ENCODE measurements around the gene EPHB4.
"Not testable (repeated sequence)": the region's sequence is repeated elsewhere in the genome, so short reads cannot be mapped to it uniquely, and the experiment has no call there.

The EPHB4 gene

DNA sequence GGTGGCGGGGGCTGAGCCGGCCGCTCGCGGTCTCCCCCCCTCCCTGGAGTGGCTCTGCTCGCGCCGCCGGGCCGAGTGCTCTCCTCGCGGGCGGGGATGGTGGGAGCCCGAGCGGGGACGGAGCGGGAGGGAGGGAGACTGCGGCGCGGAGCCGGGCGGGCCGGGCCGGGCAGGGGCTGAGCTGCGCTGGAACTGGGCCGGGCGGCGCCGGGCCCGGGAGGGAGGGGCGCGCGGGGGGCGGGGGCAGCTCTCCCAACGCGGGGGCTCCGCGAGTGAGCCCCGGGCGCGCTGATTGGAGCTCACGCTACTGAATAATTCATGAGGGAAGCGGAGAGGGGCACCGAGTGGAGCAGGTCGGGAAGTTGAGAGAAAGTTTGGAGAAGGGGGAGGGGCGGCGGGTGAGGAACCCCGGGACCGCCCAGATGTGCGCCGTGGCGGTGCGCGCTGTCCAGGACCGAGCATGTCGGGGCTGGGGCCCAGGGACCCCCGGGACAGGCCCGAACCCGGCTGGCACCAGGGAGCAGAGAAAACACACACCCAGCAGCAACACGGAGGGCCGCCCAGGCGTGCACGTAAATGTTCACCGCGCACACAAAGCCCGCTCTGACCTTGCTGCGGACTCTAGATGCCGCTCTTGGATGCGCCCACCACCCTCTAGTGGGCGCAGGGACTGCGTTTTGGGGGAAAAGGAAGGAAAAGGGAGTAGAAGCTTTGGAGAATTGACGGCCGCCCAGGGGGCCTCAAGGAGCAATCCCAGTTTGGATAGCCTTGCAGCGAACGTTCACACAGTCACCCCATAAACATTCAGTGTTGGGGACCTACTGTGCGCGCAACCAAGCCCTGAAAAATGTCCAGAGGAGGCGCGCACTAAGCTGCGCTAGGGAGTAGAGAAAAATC lies at the start of gene EPHB4:
Gene EPHB4, minus strand, starts transcription at position 194 of the 897 bp plus-strand sequence. CDS start 493 bp downstream, outside the sequence.
- peak; percentile 78 for DNase-seq

DNA sequence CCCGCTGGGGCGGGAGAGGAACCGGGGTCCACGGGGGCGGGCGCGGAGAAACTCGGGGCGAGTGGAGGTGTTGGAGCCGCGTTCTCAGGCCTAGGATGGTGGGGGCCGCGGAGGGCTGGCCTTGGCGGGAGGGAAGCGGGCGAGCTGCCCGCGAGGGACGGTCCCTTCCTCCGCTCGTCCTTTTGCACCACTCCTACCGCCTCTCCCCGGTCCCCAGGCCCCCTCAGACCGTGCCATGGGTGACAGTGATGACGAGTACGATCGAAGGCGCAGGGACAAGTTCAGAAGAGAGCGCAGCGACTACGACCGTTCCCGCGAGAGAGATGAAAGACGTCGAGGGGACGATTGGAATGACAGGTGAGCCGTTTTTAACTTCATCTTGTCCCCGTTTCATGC lies 48.0 kb upstream of the EPHB4 start:
- peak; percentile 51 for DNase-seq

DNA sequence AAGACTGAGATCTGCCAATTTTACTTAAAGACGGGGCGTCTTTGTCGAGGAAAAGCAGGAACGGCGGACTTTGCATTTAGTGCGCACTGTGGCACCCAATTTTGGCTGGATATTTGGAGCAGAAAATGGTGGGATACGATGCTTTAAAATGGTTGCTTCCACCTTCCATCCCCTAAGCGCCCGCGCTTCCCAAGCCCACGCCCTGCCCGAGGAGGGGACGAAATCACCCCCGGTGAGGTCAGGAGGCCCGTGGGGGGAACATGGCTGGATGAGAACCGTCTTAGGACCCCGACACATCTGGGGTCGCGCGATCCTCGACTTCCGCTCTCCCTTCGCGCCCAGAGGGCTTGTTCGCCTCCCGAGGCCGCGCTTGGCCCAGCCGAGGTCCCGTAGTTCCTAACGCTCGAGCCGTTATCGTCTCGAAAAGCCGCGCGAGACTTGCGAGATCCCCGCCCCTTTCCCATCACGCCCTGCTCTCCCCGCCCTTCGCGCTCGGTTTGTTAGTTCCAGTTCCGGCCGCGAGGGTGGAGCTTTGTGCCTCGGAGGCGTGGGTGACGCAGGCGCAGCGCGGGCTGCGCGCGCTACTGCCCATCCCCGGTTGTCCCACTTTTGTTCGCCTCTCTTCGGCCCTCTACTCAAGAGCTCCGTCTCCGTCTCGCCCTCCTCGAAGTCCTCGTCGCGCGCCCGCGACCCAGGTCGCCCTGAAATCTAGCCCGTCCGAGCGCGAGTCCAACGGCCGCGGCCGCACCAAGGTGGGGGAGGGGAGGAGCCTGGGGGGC lies 47.4 kb upstream of the EPHB4 start, which contains the start of gene SRRT:
Gene SRRT, plus strand, starts transcription at position 527 of the 779 bp plus-strand sequence. CDS start 488 bp downstream, outside the sequence.
- DNase-seq, result peak; percentile 100

DNA sequence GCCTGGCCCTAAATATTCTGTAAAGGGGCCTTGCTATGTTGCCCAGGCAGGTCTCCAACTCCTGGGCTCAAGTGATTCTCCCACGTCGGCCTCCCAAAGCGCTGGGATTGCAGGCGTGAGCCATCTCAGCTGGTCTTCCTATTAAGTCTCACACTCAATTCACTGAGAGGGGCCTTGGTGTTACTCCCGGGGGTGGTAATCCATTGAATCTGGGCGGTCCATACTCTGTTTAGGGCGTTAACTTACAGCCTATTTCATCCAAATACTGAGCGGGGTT lies 46.9 kb upstream of the EPHB4 start:
- no peak for DNase-seq

DNA sequence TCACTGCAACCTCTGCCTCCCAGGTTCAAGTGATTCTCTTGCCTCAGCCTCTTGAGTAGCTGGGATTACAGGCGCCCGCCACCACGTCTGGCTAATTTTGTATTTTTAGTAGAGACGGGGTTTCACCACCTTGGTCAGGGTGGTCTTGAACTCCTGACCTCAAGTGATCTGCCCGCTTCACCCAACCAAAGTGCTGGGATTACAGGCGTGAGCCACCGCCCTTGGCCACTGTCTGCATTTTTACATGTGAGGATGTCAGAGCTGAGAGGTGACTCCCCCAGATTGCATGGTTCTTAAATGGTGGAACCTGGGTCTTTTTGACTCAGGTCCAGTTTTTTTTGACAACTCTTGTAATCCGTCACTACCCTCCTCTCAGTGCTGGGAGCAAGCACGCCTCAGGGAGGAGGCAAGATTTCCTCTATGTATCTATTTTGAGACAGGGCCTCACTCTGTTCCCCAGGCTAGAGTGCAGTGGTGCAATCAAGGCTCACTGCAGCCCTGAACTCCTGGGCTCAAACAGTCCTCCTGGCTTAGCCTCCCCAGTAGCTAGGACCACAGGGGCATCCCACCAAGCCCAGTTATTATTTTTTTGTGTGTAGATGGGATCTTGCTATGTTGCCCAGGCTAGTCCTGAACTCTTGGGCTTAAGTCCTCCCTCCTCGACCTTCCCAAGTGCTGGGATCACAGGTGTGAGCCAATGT lies 46.4 kb upstream of the EPHB4 start:
- DNase-seq, result no peak

DNA sequence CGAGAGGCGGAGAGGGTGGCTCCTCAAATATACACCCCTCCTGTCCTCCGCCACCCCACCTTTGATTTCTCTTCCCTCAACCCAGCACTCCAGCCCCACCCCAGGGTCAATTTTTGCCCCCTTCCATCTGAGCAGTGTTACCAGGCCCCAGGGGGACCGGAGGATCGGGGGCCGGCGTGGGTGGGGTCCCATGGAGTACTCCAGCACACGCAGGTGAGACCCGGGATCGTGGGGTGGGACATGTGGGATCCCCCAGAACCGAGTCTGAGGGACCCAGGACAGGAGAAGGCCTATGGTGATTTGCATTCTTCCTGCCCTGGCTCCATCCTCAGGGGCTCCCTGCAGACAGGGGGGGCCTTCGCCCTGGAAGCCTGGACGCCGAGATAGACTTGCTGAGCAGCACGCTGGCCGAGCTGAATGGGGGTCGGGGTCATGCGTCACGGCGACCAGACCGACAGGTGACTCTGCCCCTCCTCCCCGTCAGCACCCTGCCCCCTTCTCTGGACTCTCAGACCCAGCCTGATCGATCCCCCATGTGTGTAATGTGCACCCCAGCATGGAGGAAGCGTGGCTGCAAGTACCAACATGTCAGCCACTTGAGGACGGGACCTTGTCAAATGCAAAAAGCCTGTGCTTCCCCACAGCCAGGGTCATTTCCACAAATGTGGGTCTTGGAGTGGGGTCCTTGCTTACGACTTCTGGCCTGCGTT lies 40.6 kb upstream of the EPHB4 start:
- no peak for DNase-seq

DNA sequence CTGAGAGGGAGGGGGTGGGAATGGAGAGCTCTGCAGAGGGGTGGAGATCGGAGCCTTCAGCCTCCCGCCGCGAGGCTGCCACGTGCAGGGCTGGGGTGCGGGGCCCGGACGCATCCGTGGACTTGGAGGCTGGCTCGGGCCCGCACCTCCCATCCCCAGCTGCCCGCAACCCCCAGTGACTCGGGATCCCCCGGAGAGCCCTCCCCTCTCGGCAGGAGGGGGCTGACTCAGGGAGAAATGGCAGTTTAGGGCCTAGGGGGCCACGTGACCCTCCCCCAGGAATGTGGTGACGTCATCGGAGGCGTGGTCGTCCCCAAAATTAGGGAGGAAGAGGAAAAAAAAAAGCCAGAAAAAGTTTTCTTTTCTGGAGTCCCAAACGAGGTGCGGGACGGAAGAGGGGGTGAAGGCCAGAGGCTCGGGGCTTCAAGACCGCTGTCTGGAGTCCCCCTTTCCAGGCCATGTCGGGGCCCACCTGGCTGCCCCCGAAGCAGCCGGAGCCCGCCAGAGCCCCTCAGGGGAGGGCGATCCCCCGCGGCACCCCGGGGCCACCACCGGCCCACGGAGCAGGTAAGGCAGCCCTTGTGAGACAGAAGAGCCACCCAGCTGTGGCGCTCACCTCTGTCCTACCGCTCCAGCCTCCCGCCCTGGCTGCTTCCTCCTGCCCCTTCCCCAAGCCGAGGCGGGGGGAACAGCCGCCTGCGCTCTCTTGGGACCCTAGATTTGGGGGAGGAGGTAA lies 39.9 kb upstream of the EPHB4 start, which contains the start of gene TRIP6:
Gene TRIP6, plus strand, starts transcription at position 348 of the 736 bp plus-strand sequence. Its CDS starts 111 bp downstream, at position 459.
- peak; percentile 66 for DNase-seq

DNA sequence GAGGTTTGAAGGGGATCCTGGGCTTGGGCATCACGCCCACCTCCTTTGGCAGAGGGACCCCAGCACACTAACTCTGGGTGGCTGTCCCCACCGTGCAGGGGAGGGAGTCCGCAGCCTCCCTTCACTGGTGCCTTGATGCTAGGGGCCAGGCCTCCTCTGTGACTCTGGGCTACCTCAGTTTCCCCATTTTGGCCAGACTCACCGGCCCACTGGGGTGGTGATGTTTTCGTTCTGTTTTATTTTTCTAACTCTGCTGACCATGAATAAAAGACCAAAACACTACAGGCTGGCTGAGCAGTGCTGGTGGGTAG lies 39.4 kb upstream of the EPHB4 start:
- no peak for DNase-seq

DNA sequence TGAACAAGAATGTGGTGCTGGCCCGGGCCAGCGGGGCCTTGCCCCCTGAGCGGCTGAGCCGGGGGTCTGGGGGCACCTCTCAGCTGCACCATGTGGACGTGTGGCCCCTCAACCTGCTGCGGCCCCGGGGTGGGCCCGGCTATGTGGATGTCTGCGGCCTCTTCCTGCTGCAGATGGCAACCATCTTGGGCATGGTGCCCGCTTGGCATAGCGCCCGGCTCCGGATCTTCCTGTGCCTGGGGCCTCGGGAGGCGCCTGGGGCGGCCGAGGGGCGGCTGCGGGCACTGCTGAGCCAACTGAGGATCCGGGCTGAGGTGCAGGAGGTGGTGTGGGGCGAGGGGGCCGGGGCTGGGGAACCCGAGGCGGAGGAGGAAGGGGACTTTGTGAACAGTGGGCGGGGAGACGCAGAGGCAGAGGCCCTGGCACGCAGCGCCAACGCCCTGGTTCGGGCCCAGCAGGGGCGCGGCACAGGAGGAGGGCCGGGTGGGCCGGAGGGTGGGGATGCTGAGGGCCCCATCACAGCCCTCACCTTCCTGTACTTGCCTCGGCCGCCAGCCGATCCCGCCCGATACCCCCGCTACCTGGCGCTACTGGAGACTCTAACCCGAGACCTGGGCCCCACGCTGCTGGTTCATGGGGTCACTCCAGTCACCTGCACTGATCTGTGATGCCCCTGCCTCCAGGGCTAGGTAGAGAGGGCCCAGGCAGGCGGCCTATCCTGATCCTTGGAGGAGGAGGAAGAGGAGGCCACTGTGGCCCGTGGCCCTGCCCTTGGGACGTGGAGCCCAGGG lies 38.8 kb upstream of the EPHB4 start:
- no peak for DNase-seq

DNA sequence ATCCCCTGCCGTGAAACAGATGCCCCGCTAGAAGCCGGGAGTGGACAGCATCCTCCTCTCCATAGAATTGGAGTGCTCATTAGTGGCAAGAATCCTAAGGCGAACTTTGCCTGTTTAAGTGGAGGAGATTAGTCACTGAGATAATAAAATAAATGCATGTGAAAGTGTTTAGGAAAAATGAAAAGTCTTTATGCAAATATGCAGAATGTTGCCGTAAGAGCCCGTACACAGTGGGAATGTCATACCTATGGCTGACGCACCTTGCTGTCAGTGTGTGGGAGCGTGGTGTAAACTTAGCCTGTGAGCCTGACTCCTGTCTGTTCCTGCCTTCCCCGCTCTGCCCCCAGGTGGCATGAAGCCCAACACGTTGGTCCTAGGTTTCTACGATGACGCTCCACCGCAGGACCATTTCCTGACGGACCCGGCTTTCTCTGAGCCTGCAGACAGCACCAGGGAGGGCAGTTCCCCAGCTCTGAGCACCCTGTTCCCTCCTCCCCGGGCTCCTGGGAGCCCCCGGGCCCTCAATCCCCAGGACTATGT lies 38.1 kb upstream of the EPHB4 start:
- DNase-seq, result no peak

DNA sequence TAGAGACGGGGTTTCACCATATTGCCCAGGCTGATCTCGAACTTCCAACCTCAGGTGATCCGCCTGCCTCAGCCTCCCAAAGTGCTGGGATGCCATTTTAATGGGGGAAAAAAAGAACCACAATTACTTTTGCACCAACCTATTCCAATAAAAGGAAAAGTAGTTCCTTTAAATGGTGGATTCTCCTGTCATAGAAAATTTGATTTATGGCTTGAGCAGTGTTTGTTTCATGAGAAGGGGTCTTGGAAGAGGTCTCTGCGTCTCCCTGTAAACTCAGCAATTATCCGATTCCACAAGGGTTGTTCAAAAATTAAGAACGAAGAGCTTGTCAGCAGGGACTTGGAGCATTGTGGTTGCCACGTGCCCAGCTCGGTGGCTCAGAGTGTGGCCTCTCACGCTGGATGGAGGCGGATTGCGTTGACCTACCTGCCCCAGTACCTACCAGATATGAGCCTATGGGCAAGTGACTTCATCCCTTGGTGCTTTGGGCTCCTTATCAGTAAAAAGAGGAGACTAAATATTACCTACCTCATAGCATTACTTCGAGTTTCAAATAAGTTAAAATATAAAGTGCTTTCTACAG lies 37.0 kb upstream of the EPHB4 start:
- DNase-seq, result no peak

DNA sequence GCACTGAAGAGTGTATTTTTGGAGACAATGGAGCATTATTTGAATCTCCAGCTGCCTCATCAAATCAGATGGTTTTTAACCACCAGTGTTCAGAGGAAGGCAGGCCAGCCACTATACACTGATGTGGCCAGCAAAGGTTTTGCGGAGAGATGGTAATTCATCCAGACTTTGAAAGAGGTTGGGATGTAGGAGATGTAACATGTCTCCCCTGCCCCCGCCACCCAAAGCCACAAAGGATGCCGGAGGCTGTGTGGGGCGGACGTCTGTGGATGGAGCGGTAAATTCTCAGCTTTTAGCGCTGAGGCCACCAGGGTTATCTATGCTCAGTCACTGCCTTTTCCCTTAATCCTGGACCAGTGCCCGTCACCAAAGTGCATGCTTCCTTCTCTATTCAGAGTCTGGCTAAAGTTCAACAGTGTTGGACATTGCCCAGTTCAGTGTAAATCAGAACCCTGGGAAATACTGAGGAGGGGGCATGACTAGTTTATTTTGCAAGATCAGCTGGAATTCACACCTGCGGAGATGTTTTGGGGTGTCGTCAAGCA lies 36.2 kb upstream of the EPHB4 start:
- DNase-seq, result no peak

DNA sequence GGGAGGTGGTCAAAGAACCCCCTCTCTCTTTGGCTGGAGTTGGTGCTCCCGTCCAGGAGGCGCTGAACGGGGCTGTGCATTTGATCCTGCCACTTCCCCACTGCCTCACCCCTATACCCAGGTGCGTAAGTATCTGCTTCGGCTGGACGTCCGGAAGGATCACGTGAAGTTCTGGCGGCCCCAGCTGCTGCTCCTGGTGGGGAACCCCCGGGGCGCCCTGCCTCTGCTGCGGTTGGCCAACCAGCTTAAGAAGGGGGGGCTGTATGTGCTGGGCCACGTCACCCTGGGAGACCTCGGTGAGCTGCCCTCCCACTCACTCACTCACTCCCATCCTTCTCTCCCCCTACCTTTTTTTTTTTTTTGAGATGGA lies 34.3 kb upstream of the EPHB4 start:
- no peak for DNase-seq

DNA sequence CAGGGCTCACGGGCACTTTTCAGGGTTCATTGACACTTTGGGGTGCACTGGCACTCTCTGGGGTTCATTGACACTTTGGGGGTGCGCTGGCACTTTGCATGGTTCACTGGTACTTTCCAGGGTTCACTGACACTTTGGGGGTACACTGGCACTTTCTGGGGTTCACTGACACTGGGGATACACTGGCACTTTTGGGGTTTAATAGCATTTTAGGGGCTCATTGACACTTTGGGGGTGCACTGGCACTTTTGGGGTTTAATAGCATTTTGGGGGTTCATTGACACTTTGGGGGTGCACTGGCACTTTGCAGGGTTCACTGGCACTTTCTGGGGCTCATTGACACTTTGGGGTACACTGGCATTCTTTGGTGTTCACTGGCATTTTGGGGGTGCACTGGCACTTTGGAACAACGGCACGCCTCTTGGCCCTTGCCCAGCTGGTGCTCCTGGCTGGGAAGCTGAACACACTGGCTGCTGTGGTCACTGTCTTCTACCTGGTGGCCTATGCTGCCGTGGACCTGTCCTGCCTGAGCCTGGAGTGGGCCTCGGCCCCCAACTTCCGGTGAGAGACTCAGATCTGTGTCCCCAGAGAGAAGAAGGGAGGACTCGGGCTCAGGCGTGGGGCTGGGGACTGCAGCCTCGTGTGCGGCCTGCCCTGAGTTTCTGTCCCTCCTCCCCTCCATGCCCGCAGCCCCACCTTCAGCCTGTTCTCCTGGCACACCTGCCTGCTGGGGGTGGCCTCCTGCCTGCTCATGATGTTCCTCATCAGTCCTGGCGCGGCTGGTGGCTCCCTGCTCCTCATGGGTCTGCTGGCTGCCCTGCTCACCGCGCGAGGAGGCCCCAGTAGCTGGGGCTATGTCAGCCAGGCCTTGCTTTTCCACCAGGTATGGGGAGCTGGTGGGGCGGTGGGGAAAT lies 33.6 kb upstream of the EPHB4 start:
- DNase-seq, result no peak

DNA sequence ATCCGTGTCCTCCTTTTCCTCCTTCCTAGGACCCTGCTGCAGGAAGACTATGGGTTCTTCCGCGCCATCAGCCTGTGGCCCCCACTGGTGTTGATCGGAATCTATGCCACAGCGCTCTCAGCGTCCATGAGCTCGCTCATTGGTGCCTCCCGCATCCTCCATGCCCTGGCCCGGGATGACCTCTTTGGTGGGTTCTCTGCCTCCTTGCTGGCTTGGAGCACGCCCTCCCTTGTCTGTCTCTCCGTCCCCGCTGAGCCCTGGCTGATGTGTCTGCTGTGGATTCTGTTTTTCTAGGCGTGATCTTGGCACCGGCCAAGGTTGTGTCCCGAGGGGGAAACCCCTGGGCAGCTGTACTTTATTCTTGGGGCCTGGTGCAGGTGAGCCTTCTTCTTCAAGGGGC lies 32.5 kb upstream of the EPHB4 start:
- no peak for DNase-seq

DNA sequence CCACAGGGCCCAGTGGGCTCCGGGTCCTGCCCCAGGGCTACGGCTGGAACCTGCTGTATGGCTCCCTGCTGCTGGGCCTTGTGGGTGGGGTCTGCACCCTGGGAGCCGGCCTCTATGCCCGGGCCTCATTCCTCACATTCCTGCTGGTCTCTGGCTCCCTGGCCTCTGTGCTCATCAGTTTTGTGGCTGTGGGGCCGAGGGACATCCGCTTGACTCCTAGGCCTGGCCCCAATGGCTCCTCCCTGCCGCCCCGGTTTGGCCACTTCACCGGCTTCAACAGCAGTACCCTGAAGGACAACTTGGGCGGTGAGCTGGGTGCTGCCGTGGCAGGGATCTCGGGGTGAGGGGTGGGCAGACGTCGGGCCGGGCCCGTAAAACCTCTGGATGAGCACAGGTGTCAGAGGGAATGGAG lies 29.6 kb upstream of the EPHB4 start:
- DNase-seq, result no peak

DNA sequence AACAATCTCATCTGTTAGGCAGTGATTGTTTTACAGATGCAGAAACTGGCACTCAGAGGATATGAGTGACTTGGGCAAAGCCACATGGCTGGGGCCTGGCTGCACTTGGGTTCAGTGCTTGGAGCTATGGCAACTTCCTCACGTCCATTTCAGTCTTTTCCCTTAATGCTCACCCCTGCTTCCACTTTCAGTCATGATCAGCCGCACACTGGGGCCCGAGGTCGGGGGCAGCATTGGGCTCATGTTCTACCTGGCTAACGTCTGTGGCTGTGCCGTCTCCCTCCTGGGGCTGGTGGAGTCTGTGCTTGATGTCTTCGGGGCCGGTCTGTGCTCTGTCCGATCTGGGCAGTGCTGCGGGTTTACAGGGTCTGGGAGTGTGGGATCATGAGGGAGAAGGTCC lies 28.2 kb upstream of the EPHB4 start:
- no peak for DNase-seq

DNA sequence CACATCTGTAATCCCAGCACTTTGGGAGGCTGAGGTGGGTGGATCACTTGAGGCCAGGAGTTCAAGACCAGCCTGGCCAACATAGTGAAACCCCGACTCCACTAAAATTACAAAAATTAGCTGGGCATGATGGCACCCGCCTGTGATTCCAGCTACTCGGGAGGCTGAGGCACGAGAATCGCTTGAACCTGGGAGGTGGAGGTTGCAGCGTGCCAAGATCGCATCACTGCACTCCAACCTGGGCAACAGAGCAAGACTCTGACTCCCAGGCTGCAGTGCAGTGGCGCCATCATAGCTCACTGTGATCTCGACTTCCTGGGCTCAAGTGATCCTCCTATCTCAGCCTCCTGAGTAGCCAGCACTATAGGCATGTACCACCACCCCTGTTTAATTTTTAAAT lies 27.6 kb upstream of the EPHB4 start:
- not testable (repeated sequence) for DNase-seq

Data from RPMI8226 (cell line).